ENCODE measurements around the gene PCSK6. TPM values are rescaled to one million over a fixed set of nuclear protein-coding genes. Genes with fewer than 3 reads are reported as not detected.

The PCSK6 gene
- polyA plus RNA-seq, 1 donor from 2014 or later: 1.1 TPM

GRCh38 chr15:101496198-101496986 is 6.9 kb upstream of the PCSK6 start:
- no peak overlapping the region for H3K4me3 ChIP-seq (ENCODE audit: low read length)
- no peaks in the 10 kb centered on the region for H3K79me2 ChIP-seq (replicated peaks; ENCODE audit: insufficient read depth, low read length)
- H3K27ac ChIP-seq (ENCODE audit: low read length): no peak overlapping the region
- no peaks in the 10 kb centered on the region for H3K36me3 ChIP-seq (ENCODE audit: insufficient read depth, low read length)
- no peak overlapping the region for H3K9ac ChIP-seq (ENCODE audit: low read length)
- H3K9me2 ChIP-seq (ENCODE audit: insufficient read depth, low read length): no peaks in the 10 kb centered on the region
- peaks cover 2% of the 10 kb centered on the region for H3K27me3 ChIP-seq (ENCODE audit: insufficient read depth, low read depth, low read length)
- H4K20me1 ChIP-seq (ENCODE audit: insufficient read depth): no peaks in the 10 kb centered on the region
- no peak overlapping the region for H3K4me2 ChIP-seq (ENCODE audit: low read length)
- H2AFZ ChIP-seq (ENCODE audit: low read depth, low read length): no peak overlapping the region
- no peaks in the 10 kb centered on the region for H3K9me3 ChIP-seq (ENCODE audit: low read length)
- no peak for TF ChIP-seq EZH2 (IDR thresholded peaks at IDR 0.05; ENCODE audit: borderline replicate concordance, insufficient read depth, low read length, poor library complexity, severe bottlenecking)
- TF ChIP-seq MXI1 (conservative IDR thresholded peaks at IDR 0.05; ENCODE audit: poor library complexity, severe bottlenecking): no peak
- no peak for TF ChIP-seq CTCF (IDR thresholded peaks at IDR 0.05; ENCODE audit: poor library complexity, severe bottlenecking)
- no peak for TF ChIP-seq EP300 (conservative IDR thresholded peaks at IDR 0.05; ENCODE audit: poor library complexity, severe bottlenecking)
- TF ChIP-seq POLR2AphosphoS5 (IDR thresholded peaks at IDR 0.05): no peak
- TF ChIP-seq TAF1 (IDR thresholded peaks at IDR 0.05; ENCODE audit: low read depth): no peak
- TF ChIP-seq REST (IDR thresholded peaks at IDR 0.05; ENCODE audit: borderline replicate concordance): no peak
- no peak for TF ChIP-seq SMC3 (conservative IDR thresholded peaks at IDR 0.05; ENCODE audit: poor library complexity)
- TF ChIP-seq RAD21 (conservative IDR thresholded peaks at IDR 0.05): no peak
- no peaks in the 10 kb centered on the region for H3F3A ChIP-seq (ENCODE audit: insufficient read depth, low read length, poor library complexity, severe bottlenecking)

- no peak overlapping the region for H3K9ac ChIP-seq (ENCODE audit: low read length)
- TF ChIP-seq MXI1 (conservative IDR thresholded peaks at IDR 0.05; ENCODE audit: poor library complexity, severe bottlenecking): no peak
- no peak for TF ChIP-seq EP300 (conservative IDR thresholded peaks at IDR 0.05; ENCODE audit: poor library complexity, severe bottlenecking)
- no peak for TF ChIP-seq RAD21 (conservative IDR thresholded peaks at IDR 0.05)
- TF ChIP-seq EZH2 (IDR thresholded peaks at IDR 0.05; ENCODE audit: borderline replicate concordance, insufficient read depth, low read length, poor library complexity, severe bottlenecking): no peak
- no peak for TF ChIP-seq REST (IDR thresholded peaks at IDR 0.05; ENCODE audit: borderline replicate concordance)
- no peak for TF ChIP-seq CTCF (IDR thresholded peaks at IDR 0.05; ENCODE audit: poor library complexity, severe bottlenecking)
- TF ChIP-seq TAF1 (IDR thresholded peaks at IDR 0.05; ENCODE audit: low read depth): no peak
- no peak for TF ChIP-seq POLR2AphosphoS5 (IDR thresholded peaks at IDR 0.05)
- TF ChIP-seq SMC3 (conservative IDR thresholded peaks at IDR 0.05; ENCODE audit: poor library complexity): no peak
- no peaks in the 10 kb centered on the region for H4K20me1 ChIP-seq (ENCODE audit: insufficient read depth)
- no peak overlapping the region for H3K4me2 ChIP-seq (ENCODE audit: low read length)
- no peaks in the 10 kb centered on the region for H3K9me3 ChIP-seq (ENCODE audit: low read length)
- H3K36me3 ChIP-seq (ENCODE audit: insufficient read depth, low read length): no peaks in the 10 kb centered on the region
- peaks cover 4% of the 10 kb centered on the region for H3K27me3 ChIP-seq (ENCODE audit: insufficient read depth, low read depth, low read length)
- H3K27ac ChIP-seq (ENCODE audit: low read length): no peak overlapping the region
- H3K4me3 ChIP-seq (ENCODE audit: low read length): no peak overlapping the region
- no peaks in the 10 kb centered on the region for H3K79me2 ChIP-seq (replicated peaks; ENCODE audit: insufficient read depth, low read length)
- no peak overlapping the region for H2AFZ ChIP-seq (ENCODE audit: low read depth, low read length)
- no peaks in the 10 kb centered on the region for H3K9me2 ChIP-seq (ENCODE audit: insufficient read depth, low read length)
- no peaks in the 10 kb centered on the region for H3F3A ChIP-seq (ENCODE audit: insufficient read depth, low read length, poor library complexity, severe bottlenecking)
Observed at GRCh38 chr15:101495334-101496197, 6.1 kb upstream of the PCSK6 start.

Measured in neural cell (in vitro differentiated cells).